ENCODE data around the gene PRSS2. TPM values are rescaled to one million over a fixed set of nuclear protein-coding genes. Genes with fewer than 3 reads are reported as not detected.

Gene PRSS2
- polyA plus RNA-seq, 1 of the 3 experiments (the other 2 are of a cell fraction), result not detected

GRCh38 chr7:142788303-142789289, 17.8 kb downstream of the PRSS2 start:
- H3K9ac ChIP-seq, result no peak overlapping the region
- no peak overlapping the region for H3K27ac ChIP-seq (ENCODE audit: low read depth in 2 of 2, low read length in 1 of 2)
- ChIA-PET POLR2A (no interaction called here), CTCF (interaction anchor here (0.6 to 19.8 kb wide), 15 partner anchors 21 to 306 kb away, joined by 3 to 488 read pairs (median 3); no protein-coding TSS in a partner anchor)
- no peaks in the 10 kb centered on the region for H3K4me1 ChIP-seq (ENCODE audit: control insufficient read depth in 1 of 2, insufficient read depth in 2 of 2, low read depth in 1 of 2, low read length in 1 of 2)
- TF ChIP-seq REST (IDR thresholded peaks at IDR 0.05; ENCODE audit: low read depth, low read length) (no peak), RCOR1 (IDR thresholded peaks at IDR 0.05; ENCODE audit: low read length) (no peak), FOSL2 (IDR thresholded peaks at IDR 0.05; ENCODE audit: borderline replicate concordance, low read depth) (no peak), PBX3 (IDR thresholded peaks at IDR 0.05) (no peak), GATA2 (CRISPR knock-in tag; IDR thresholded peaks at IDR 0.05) (no peak), ZBTB33 (IDR thresholded peaks at IDR 0.05; ENCODE audit: borderline replicate concordance, low read depth) (no peak), EZH2phosphoT487 (IDR thresholded peaks at IDR 0.05; ENCODE audit: borderline replicate concordance, low read depth) (no peak), USF2 (IDR thresholded peaks at IDR 0.05; ENCODE audit: borderline replicate concordance, low read depth, low read length) (no peak), JUND (IDR thresholded peaks at IDR 0.05) (no peak), NFIC (IDR thresholded peaks at IDR 0.05; ENCODE audit: borderline replicate concordance) (no peak), GABPA (IDR thresholded peaks at IDR 0.05; ENCODE audit: low read depth) (no peak), TAF1 (IDR thresholded peaks at IDR 0.05; ENCODE audit: borderline replicate concordance, low read depth, low read length) (no peak)
- no peaks in the 10 kb centered on the region for H3K9me3 ChIP-seq
- WGBS (ENCODE audit: low lambda C conversion rate), result 50% methylated on average over 9 of the region's 10 CpGs
- H3K4me3 ChIP-seq (ENCODE audit: low read depth in 2 of 2, low read length in 1 of 2), result no peak overlapping the region
- H3K9me2 ChIP-seq, result no peaks in the 10 kb centered on the region
- no peaks in the 10 kb centered on the region for H4K20me1 ChIP-seq (ENCODE audit: insufficient read depth)
- H3K79me2 ChIP-seq (ENCODE audit: insufficient read depth), result no peaks in the 10 kb centered on the region
- no peak overlapping the region for H3K4me2 ChIP-seq
- no peaks in the 10 kb centered on the region for H3K36me3 ChIP-seq (replicated peaks in 1 of 2; ENCODE audit: control insufficient read depth in 1 of 2, insufficient read depth in 2 of 2, low read length in 1 of 2)
- no peak for DNase-seq
- no peak overlapping the region for H2AFZ ChIP-seq (ENCODE audit: low read depth)
- H3F3A ChIP-seq (replicated peaks; ENCODE audit: insufficient read depth), result no peaks in the 10 kb centered on the region
- peaks cover 22% of the 10 kb centered on the region for H3K27me3 ChIP-seq (ENCODE audit: insufficient read depth)
